ENCODE data around the gene MTHFR. TPM values are rescaled to one million over a fixed set of nuclear protein-coding genes. Genes with fewer than 3 reads are reported as not detected.
A peak's percentile ranks its signal among the peaks of the same experiment; 100 is the strongest.

The MTHFR gene
- total RNA-seq (10 to 100 TPM; 28.8 to 75.8 (median 40.5) TPM), polyA plus RNA-seq (10 to 100 TPM; 17.7 to 24.3 TPM)
- long read RNA-seq, donor 1, full-length matches to known transcripts = 7 of 52 reads
- long read RNA-seq, donor 1, partial matches to known transcripts = 12 of 52 reads
- long read RNA-seq, donor 1, other reads (novel, unspliced or antisense) = 33 of 52 reads
- long read RNA-seq, donor 2, full-length matches to known transcripts = 21 of 58 reads
- long read RNA-seq, donor 2, partial matches to known transcripts = 17 of 58 reads
- long read RNA-seq, donor 2, other reads (novel, unspliced or antisense) = 20 of 58 reads
- long read RNA-seq, donor 3, full-length matches to known transcripts = 24 of 98 reads
- long read RNA-seq, donor 3, partial matches to known transcripts = 17 of 98 reads
- long read RNA-seq, donor 3, other reads (novel, unspliced or antisense) = 57 of 98 reads

DNA sequence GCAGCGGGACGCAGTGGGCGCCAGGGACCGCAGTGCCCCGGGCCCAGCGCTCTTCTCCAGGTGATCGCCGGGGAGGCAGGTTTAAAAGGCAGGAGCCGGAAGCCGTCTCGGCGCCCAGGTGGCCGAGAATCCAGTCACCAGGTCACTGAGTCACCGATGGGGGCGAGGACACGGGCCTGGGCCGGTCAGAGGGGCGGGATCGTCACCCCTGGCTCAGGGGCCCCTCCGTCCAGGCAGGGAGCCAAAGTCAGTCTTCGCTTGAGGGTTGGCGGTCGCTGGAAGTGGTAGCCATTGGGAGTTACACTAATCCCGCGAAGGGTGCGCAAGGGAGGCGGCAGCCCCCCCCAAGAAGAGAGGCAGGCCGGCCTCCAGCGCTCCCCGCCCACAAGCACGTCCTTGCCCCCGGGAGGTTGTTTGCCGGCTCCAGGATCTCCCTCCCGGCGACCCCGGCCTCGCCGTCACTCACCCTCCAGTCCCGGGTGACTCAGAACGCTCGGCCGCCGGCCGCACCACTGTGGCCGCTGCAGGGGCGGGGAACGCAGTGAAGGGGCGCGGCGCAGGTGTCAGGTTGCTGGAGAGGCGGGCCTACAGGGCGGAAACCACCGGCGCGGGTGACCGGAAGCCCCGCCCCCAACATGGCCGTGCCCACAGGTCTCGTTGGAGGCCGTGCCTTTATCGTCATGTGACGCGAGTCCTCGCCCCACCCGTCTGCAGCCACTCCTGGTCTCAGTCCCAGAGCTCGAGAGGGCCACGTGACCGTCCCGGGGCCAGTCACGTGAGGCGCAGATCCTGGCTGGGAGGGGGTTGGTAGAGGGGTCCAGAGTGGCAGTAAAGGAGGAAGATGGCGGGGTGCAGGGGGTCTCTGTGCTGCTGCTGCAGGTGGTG, at the start of gene MTHFR, which contains the start of gene CLCN6:
MTHFR (minus strand) TSS at position 543 of the 885 bp plus-strand sequence. CDS start 2,848 bp downstream, outside the sequence.
CLCN6 (plus strand) TSS at position 770 of the 885 bp plus-strand sequence; CDS start at position 842, 72 bp downstream.
- Histone ChIP-seq H3K27me3 (no peaks in the 10 kb centered on the region), H3K27ac (peak within 1 kb of the TSS; percentile 96 to 100 (median 99)), H3K4me1 (peaks cover 16 to 75% (median 66%) of the 10 kb centered on the region in 9 donors), H3K36me3 (peaks cover 0 to 45% (median 18%) of the 10 kb centered on the region in 9 donors), H3K4me3 (peak within 1 kb of the TSS; percentile 62 to 96 (median 80)), H3K9me3 (no peaks in the 10 kb centered on the region)
- DNase-seq = peak; percentile 99
- TF ChIP-seq, protein P1, sequence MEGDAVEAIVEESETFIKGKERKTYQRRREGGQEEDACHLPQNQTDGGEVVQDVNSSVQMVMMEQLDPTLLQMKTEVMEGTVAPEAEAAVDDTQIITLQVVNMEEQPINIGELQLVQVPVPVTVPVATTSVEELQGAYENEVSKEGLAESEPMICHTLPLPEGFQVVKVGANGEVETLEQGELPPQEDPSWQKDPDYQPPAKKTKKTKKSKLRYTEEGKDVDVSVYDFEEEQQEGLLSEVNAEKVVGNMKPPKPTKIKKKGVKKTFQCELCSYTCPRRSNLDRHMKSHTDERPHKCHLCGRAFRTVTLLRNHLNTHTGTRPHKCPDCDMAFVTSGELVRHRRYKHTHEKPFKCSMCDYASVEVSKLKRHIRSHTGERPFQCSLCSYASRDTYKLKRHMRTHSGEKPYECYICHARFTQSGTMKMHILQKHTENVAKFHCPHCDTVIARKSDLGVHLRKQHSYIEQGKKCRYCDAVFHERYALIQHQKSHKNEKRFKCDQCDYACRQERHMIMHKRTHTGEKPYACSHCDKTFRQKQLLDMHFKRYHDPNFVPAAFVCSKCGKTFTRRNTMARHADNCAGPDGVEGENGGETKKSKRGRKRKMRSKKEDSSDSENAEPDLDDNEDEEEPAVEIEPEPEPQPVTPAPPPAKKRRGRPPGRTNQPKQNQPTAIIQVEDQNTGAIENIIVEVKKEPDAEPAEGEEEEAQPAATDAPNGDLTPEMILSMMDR (IDR thresholded peaks at IDR 0.05) = no peak
- 1% methylated on average over 70 to 72 of the region's 72 CpGs for WGBS, 2 donors
- intact Hi-C loops (cut with DNase I) = loop anchor here in 4 of 10 donors (2.0 to 5.0 kb wide), 3 partner anchors 15 to 68 kb away; partner anchors contain the start of gene AGTRAP (in 1 of the 4)
- ATAC-seq = peak; percentile 86 to 92 (median 88)

DNA sequence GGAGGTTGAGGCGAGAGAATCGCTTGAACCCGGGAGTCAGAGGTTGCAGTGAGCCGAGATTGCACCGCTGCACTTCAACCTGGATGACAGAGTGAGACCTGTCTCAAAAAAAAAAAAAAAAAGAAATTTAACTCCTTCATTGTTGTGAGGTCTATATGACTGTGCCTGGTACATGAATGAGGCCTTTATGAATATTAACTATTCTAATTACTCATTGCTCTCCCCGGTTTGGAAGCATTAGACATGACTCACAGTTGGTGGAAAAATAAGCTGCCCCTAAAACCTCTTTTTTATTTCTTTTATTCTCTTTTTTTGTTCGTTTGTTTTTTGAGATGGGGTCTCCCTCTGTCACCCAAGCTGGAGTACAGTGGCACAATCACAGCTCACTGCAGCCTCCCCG, 49.7 kb upstream of the MTHFR start:
- H3K4me1 ChIP-seq = peaks cover 0 to 13% (median 5%) of the 10 kb centered on the region in 9 donors
- TF ChIP-seq, protein P1 (IDR thresholded peaks at IDR 0.05) = no peak
- no peaks in the 10 kb centered on the region for H3K36me3 ChIP-seq
- no peaks in the 10 kb centered on the region for H3K9me3 ChIP-seq
- intact Hi-C loops (cut with DNase I) = no loop called here
- 81% methylated on average over 8 of the region's 8 CpGs for WGBS, 2 donors
- peaks cover 6 to 47% (median 39%) of the 10 kb centered on the region in 7 donors for H3K27me3 ChIP-seq
- DNase-seq (no peak), ATAC-seq (no peak)
- H3K27ac ChIP-seq = peak overlapping the region in 1 of 10 donors; percentile 87
- H3K4me3 ChIP-seq = no peak overlapping the region

DNA sequence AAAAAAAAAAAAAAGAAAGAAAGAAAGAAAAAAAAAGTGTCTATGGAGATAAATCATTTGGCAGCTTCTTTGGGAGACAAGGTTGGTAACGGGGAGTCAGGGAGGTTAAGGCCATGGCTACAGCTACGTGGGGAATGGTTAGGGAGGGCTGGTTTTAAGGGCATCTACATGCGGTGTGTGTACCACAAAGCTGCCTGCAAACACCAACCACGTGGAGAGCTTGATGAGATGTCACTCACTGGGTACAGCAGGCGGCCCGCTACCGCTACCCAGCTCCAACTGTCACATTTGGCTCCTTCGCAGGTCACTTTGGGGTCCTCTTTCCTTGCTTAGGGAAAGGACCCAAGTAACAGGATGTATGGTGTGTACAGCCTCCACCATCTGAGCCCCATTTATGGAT, 48.8 kb upstream of the MTHFR start:
- ATAC-seq (no peak), DNase-seq (no peak)
- H3K27ac ChIP-seq = no peak overlapping the region
- TF ChIP-seq, protein P1 (IDR thresholded peaks at IDR 0.05) = no peak
- no peaks in the 10 kb centered on the region for H3K9me3 ChIP-seq
- intact Hi-C loops (cut with DNase I) = no loop called here
- no peaks in the 10 kb centered on the region for H3K36me3 ChIP-seq
- H3K4me1 ChIP-seq = peaks cover 0 to 10% (median 5%) of the 10 kb centered on the region in 9 donors
- H3K4me3 ChIP-seq = no peak overlapping the region
- WGBS, 2 donors = 67 to 75% methylated on average over 8 of the region's 8 CpGs
- H3K27me3 ChIP-seq = peaks cover 6 to 38% (median 30%) of the 10 kb centered on the region in 7 donors

DNA sequence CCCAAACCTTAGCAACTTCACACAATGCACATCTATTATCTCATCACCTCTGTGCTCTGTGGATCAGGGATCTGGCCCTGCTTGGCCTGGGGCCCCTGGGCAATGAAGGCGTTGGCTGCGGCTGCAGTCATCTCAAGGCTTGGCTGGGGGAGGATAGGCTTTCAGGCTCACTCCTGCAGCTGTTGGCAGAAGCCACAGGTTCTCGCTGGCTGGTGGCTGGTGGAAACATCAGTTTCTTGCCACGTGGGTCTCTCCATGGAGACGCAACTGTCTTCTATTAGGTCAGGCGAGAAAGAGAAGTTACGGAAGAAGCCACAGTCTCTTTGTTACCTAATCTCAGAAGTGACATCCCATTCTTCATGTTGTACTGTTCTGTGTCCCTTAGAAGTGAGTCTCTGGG, 45.4 kb upstream of the MTHFR start:
- Histone ChIP-seq H3K4me1 (peaks cover 0 to 12% (median 0%) of the 10 kb centered on the region in 9 donors), H3K9me3 (no peaks in the 10 kb centered on the region), H3K4me3 (no peak overlapping the region), H3K36me3 (peaks cover 0 to 19% (median 0%) of the 10 kb centered on the region in 9 donors), H3K27ac (no peak overlapping the region), H3K27me3 (peaks cover 0 to 11% (median 0%) of the 10 kb centered on the region in 7 donors)
- DNase-seq (no peak), ATAC-seq (no peak)
- TF ChIP-seq, protein P1 (IDR thresholded peaks at IDR 0.05) = no peak
- intact Hi-C loops (cut with DNase I) = no loop called here
- WGBS, 2 donors = 85 to 86% methylated on average over 7 of the region's 7 CpGs

Measured in heart right ventricle (tissue), 16 donors.